Measurements from ENCODE around the gene MIER2. TPM values are rescaled to one million over a fixed set of nuclear protein-coding genes. Genes with fewer than 3 reads are reported as not detected.

The MIER2 gene
- total RNA-seq, 2 donors from 2014 or later: 15.2 to 22.4 TPM

DNA sequence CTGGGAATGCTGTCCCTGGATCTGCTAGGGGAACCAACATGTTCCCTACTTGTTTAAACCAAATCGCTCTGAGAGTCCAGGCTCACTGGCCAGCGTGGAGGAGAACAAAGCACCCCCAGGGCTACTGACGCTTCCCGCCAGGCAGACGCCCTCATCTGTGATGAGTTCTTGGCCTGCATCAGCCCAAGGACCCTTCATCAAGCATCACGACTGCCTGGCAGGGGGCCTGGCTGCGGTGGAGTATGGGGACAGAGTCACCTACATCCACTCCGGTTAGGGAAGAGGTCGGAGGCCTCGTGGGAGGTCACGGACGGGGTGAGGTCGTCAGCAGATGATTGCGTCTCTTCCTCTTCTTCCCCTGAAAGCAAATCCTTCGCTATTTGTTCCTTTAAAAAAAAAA is 17.7 kb downstream of the MIER2 start:
- H3K4me3 ChIP-seq: no peak overlapping the region
- no peaks in the 10 kb centered on the region for H3K27me3 ChIP-seq
- no peak overlapping the region for H3K27ac ChIP-seq
- TF ChIP-seq, protein P1, sequence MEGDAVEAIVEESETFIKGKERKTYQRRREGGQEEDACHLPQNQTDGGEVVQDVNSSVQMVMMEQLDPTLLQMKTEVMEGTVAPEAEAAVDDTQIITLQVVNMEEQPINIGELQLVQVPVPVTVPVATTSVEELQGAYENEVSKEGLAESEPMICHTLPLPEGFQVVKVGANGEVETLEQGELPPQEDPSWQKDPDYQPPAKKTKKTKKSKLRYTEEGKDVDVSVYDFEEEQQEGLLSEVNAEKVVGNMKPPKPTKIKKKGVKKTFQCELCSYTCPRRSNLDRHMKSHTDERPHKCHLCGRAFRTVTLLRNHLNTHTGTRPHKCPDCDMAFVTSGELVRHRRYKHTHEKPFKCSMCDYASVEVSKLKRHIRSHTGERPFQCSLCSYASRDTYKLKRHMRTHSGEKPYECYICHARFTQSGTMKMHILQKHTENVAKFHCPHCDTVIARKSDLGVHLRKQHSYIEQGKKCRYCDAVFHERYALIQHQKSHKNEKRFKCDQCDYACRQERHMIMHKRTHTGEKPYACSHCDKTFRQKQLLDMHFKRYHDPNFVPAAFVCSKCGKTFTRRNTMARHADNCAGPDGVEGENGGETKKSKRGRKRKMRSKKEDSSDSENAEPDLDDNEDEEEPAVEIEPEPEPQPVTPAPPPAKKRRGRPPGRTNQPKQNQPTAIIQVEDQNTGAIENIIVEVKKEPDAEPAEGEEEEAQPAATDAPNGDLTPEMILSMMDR (IDR thresholded peaks at IDR 0.05): no peak
- H3K36me3 ChIP-seq: peaks cover 74% of the 10 kb centered on the region
- no peaks in the 10 kb centered on the region for H3K9me3 ChIP-seq
- H3K4me1 ChIP-seq: no peaks in the 10 kb centered on the region
- DNase-seq (ENCODE audit: low spot score): no peak

DNA sequence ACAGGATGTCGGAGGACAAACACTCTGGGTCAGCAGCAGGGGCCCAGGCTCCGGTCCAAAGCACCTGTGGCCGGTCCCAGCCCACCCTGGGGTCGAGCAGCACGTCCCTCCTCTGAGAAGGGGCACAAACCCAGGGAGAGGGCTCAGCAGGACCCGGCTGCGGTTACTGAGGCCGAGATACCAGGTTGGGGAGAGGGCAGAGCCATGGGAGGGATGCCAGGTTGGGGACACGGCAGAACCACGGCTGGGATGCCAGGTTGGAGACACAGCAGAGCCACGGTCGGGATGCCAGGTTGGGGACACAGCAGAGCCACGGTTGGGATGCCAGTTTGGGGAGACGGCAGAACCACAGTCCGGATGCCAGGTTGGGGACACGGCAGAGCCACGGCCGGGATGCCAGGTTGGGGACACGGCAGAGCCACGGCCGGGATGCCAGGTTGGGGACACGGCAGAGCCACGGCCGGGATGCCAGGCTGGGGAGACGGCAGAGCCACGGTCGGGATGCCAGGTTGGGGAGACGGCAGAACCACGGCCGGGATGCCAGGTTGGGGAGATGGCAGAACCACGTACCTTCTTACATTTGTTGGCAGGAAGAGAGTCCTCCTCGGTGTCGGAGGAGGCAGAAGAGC is 18.5 kb downstream of the MIER2 start:
- H3K36me3 ChIP-seq: peaks cover 71% of the 10 kb centered on the region
- no peaks in the 10 kb centered on the region for H3K9me3 ChIP-seq
- H3K27me3 ChIP-seq: no peaks in the 10 kb centered on the region
- H3K4me1 ChIP-seq: no peaks in the 10 kb centered on the region
- no peak for DNase-seq (ENCODE audit: low spot score)
- H3K27ac ChIP-seq: no peak overlapping the region
- TF ChIP-seq, protein P1 (IDR thresholded peaks at IDR 0.05): no peak
- no peak overlapping the region for H3K4me3 ChIP-seq

DNA sequence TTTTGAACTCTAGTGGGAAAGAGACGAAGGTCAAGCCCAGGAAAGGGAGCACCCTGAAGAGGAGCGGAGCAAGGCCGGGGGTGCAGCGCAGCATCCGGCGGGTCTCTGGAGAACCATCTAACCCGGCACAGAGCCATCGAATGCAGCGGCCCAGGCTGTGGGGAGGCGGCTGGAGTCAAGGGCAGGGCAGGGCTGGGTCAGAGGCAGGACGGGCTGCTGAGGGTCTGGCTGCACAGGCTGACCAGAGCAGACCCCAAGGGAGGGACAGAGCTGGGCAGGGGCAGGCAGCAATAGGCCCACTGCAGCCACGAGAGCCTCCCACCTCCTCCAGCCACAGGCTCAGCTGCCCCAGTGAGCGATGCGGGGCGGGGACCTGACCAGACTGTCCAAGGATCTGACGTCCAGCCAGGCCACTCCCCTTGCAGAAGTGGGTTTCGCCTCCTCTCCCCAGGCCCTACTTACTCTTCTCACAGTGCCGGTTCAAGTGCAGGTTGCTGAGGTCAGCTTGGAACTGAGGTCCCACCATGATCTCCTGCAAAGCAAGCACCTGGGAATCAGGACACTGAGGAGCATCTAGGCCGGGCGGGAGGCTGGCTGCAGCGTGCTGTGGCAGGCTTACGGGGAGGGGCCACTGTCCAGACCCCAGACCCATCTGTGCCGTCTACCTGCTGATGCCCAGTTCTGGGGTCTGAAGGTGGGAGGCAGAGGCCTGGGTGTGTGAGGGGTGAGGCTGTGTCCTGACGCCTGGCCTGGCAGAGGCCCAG is 19.2 kb downstream of the MIER2 start:
- no peaks in the 10 kb centered on the region for H3K9me3 ChIP-seq
- TF ChIP-seq, protein P1 (IDR thresholded peaks at IDR 0.05): no peak
- no peak for DNase-seq (ENCODE audit: low spot score)
- no peak overlapping the region for H3K4me3 ChIP-seq
- H3K36me3 ChIP-seq: peaks cover 64% of the 10 kb centered on the region
- H3K27ac ChIP-seq: no peak overlapping the region
- H3K27me3 ChIP-seq: no peaks in the 10 kb centered on the region
- H3K4me1 ChIP-seq: no peaks in the 10 kb centered on the region

DNA sequence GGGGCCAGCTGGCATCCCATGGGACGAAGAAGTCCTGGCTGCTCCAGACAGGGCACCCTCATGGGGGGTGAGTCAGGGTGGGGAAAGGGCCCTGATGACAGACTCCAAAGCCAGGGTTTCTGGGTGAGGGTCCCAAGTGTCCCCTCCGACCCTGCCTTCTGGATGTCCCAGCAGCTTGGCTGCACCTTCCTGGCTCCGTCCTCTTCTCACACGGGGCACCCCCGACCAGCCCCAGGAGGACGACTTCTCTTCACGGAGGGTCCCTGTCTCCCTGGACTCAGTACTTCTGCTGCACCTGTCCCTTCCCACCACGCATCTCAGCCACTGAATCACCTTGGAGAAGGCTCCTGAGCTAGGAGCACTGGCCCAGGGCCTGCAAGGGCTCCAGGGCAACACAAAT is 19.9 kb downstream of the MIER2 start:
- no peaks in the 10 kb centered on the region for H3K27me3 ChIP-seq
- no peak overlapping the region for H3K27ac ChIP-seq
- DNase-seq (ENCODE audit: low spot score): no peak
- TF ChIP-seq, protein P1 (IDR thresholded peaks at IDR 0.05): no peak
- H3K4me1 ChIP-seq: no peaks in the 10 kb centered on the region
- no peak overlapping the region for H3K4me3 ChIP-seq
- no peaks in the 10 kb centered on the region for H3K9me3 ChIP-seq
- H3K36me3 ChIP-seq: peaks cover 59% of the 10 kb centered on the region

DNA sequence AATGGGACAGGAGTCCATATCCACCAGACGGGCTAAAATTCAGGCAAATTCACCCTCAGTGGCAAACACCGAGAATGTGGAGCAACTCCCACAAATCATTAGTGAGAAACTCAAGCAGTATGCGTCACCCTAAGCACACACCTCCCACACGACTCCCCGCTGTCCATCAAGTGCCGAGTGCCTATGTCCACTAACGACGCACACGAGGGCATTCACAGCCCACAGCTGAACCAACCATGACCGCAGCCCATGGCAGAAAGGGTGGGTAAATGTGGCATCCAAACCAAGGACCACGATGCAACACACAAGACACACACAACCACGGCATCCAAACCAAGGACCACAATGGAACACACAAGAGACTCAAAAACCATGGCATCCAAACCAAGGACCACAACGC is 22.0 kb downstream of the MIER2 start:
- H3K9me3 ChIP-seq: peaks cover 0 to 3% of the 10 kb centered on the region in 2 donors
- H3K4me3 ChIP-seq: no peak overlapping the region
- TF ChIP-seq, protein P1 (IDR thresholded peaks at IDR 0.05): no peak
- H3K27me3 ChIP-seq: no peaks in the 10 kb centered on the region
- H3K36me3 ChIP-seq: peaks cover 38% of the 10 kb centered on the region
- no peak overlapping the region for H3K27ac ChIP-seq
- no peaks in the 10 kb centered on the region for H3K4me1 ChIP-seq
- DNase-seq (ENCODE audit: low spot score): no peak

All from right atrium auricular region (tissue), 2 donors.